H1 (cell line): ENCODE results near the gene DNMT3B. TPM values are rescaled to one million over a fixed set of nuclear protein-coding genes. Genes with fewer than 3 reads are reported as not detected.

Experiments
- CTCF ChIA-PET: fragments of 300-600 bp; sonication (Branson Sonifier 250); formaldehyde crosslinking; loops from one replicate; lab custom pipeline; 2021; ENCODE audit not compliant: partially characterized antibody; lab: Charles Lee
- POLR2A ChIA-PET: fragments of 300-600 bp; sonication (Branson Sonifier 250); formaldehyde crosslinking; loops from one replicate; lab custom pipeline; 2021; ENCODE audit warnings: inconsistent platforms; ENCODE audit not compliant: partially characterized antibody; lab: Charles Lee
- DNase-seq, 2 experiments: peaks; one replicate each; pipeline versions ENCODE4 v3.0.0 to v3.0.0-alpha.2; 2010 to 2022; ENCODE audit warnings: low spot score in 2 of 2, low read depth in 1 of 2, mixed read lengths in 1 of 2
- FAIRE-seq: peaks from 2 replicates; lab custom pipeline; 2011; peaks lifted over from hg19 to GRCh38; lab: Jason Lieb, UNC
- H2AFZ ChIP-seq: 2 replicates; pipeline ENCODE4 v1.8.1; 2012; ENCODE audit warnings: low read length, inconsistent platforms
- H2AK5ac ChIP-seq: 2 replicates; pipeline ENCODE4 v1.6.1; 2013; ENCODE audit warnings: low read depth, low read length
- H2BK120ac ChIP-seq: replicated peaks from 2 replicates; pipeline ENCODE3; 2013; ENCODE audit warnings: low read depth, low read length, inconsistent platforms
- H2BK12ac ChIP-seq: 2 replicates; pipeline ENCODE4 v1.6.1; 2013; ENCODE audit warnings: low read depth, low read length
- H2BK15ac ChIP-seq: 2 replicates; pipeline ENCODE4 v1.6.1; 2013; ENCODE audit warnings: low read length
- H2BK20ac ChIP-seq: 2 replicates; pipeline ENCODE4 v1.6.1; 2013; ENCODE audit warnings: low read length
- H2BK5ac ChIP-seq: 2 replicates; pipeline ENCODE4 v1.6.1; 2013; ENCODE audit warnings: low read depth, low read length
- H3K14ac ChIP-seq: 2 replicates; pipeline ENCODE4 v1.6.1; 2013; ENCODE audit warnings: inconsistent platforms; ENCODE audit not compliant: insufficient read length
- H3K18ac ChIP-seq: 2 replicates; pipeline ENCODE4 v1.6.1; 2013; ENCODE audit warnings: low read length; ENCODE audit errors: extremely low read depth
- H3K23ac ChIP-seq: 2 replicates; pipeline ENCODE4 v1.6.1; 2013; ENCODE audit warnings: inconsistent platforms; ENCODE audit not compliant: insufficient read length
- H3K23me2 ChIP-seq: 2 replicates; pipeline ENCODE4 v1.6.1; 2013; ENCODE audit warnings: low read depth, low read length
- H3K27ac ChIP-seq: 2 replicates; pipeline ENCODE4 v1.6.1; 2011; ENCODE audit warnings: low read depth, low read length, inconsistent platforms
- H3K27me3 ChIP-seq, 4 experiments: replicated peaks in 1 of 4; 1 replicate in 1 of 4; 2 replicates in 3 of 4; pipeline versions ENCODE4 v1.6.1 to v1.8.1; 2011 to 2013; ENCODE audit warnings: low read length in 3 of 4, mild to moderate bottlenecking in 3 of 4, inconsistent platforms in 2 of 4, mixed read lengths in 2 of 4, moderate library complexity in 1 of 4; ENCODE audit not compliant: control insufficient read depth in 3 of 4, insufficient read depth in 3 of 4; ENCODE audit errors: extremely low read depth in 1 of 4
- H3K36me3 ChIP-seq, 4 experiments: 2 replicates each; pipeline versions ENCODE4 v1.6.1 to v1.8.1; 2011 to 2013; ENCODE audit warnings: mild to moderate bottlenecking in 4 of 4, low read length in 3 of 4, moderate library complexity in 2 of 4, control low read depth in 1 of 4, inconsistent platforms in 1 of 4; ENCODE audit not compliant: insufficient read depth in 4 of 4, control insufficient read depth in 2 of 4
- H3K4ac ChIP-seq: replicated peaks from 2 replicates; pipeline ENCODE3; 2013; ENCODE audit warnings: low read length, low read depth, mixed read lengths, inconsistent platforms; ENCODE audit not compliant: insufficient read length
- H3K4me1 ChIP-seq, 4 experiments: replicated peaks in 1 of 4; 1 replicate in 1 of 4; 2 replicates in 3 of 4; pipeline versions ENCODE4 v1.6.1 to v1.8.1; 2011 to 2013; ENCODE audit warnings: low read length in 3 of 4, inconsistent platforms in 2 of 4, mixed read lengths in 1 of 4; ENCODE audit not compliant: insufficient read depth in 4 of 4, control insufficient read depth in 3 of 4
- H3K4me2 ChIP-seq, 2 experiments: 2 replicates each; pipeline versions ENCODE4 v1.6.1 to v1.8.1; 2011 to 2013; ENCODE audit warnings: low read depth in 2 of 2, low read length in 2 of 2, control low read depth in 1 of 2, inconsistent platforms in 1 of 2, mild to moderate bottlenecking in 1 of 2; ENCODE audit not compliant: insufficient read depth in 1 of 2
- H3K4me3 ChIP-seq, 4 experiments: fragments of 200-600, 300-600 bp in 1 of 4; sonication (generic), shearing (Covaris generic), sonication (Bioruptor Twin) in 1 of 4; 2 replicates each; pipeline versions ENCODE4 v1.5.1 to v1.8.1; 2011 to 2016; ENCODE audit warnings: low read length in 4 of 4, low read depth in 3 of 4, control low read depth in 2 of 4, inconsistent platforms in 2 of 4, mild to moderate bottlenecking in 2 of 4, mixed read lengths in 1 of 4, moderate library complexity in 1 of 4; ENCODE audit not compliant: insufficient read depth in 2 of 4; ENCODE audit errors: extremely low read depth in 1 of 4
- H3K56ac ChIP-seq: replicated peaks from 2 replicates; pipeline ENCODE3; 2013; ENCODE audit warnings: low read depth, mild to moderate bottlenecking, mixed read lengths, low read length, inconsistent platforms; ENCODE audit not compliant: insufficient read length
- H3K79me1 ChIP-seq: 2 replicates; pipeline ENCODE4 v1.6.1; 2013; ENCODE audit warnings: low read depth, low read length, control low read depth
- H3K79me2 ChIP-seq, 2 experiments: 2 replicates each; pipeline versions ENCODE4 v1.6.1 to v1.8.1; 2012 to 2013; ENCODE audit warnings: low read length in 2 of 2, mild to moderate bottlenecking in 2 of 2, inconsistent platforms in 1 of 2; ENCODE audit not compliant: insufficient read depth in 2 of 2, control insufficient read depth in 1 of 2
- H3K9ac ChIP-seq, 4 experiments: replicated peaks in 1 of 4; 1 replicate in 1 of 4; 2 replicates in 3 of 4; pipeline versions ENCODE4 v1.6.1 to v1.8.1; 2011 to 2013; ENCODE audit warnings: low read depth in 3 of 4, low read length in 3 of 4, control low read depth in 2 of 4, mild to moderate bottlenecking in 2 of 4, moderate library complexity in 2 of 4, inconsistent platforms in 1 of 4; ENCODE audit errors: extremely low read depth in 1 of 4
- H3K9me3 ChIP-seq, 2 experiments: 2 replicates each; pipeline versions ENCODE4 v1.6.1 to v1.8.1; 2012 to 2013; ENCODE audit warnings: mild to moderate bottlenecking in 2 of 2, moderate library complexity in 2 of 2, control low read depth in 1 of 2, inconsistent platforms in 1 of 2, low read depth in 1 of 2, low read length in 1 of 2, mixed read lengths in 1 of 2; ENCODE audit not compliant: insufficient read depth in 2 of 2
- H4K20me1 ChIP-seq, 2 experiments: replicated peaks in 1 of 2; 2 replicates each; pipeline versions ENCODE3 to v1.8.1; 2011 to 2013; ENCODE audit warnings: inconsistent platforms in 2 of 2, low read length in 2 of 2, mild to moderate bottlenecking in 1 of 2; ENCODE audit not compliant: insufficient read depth in 2 of 2, control insufficient read depth in 1 of 2
- H4K5ac ChIP-seq: 2 replicates; pipeline ENCODE4 v1.6.1; 2013; ENCODE audit warnings: low read length, low read depth, mixed read lengths, inconsistent platforms; ENCODE audit not compliant: insufficient read length
- H4K8ac ChIP-seq: 2 replicates; pipeline ENCODE4 v1.8.0; 2013; ENCODE audit warnings: mild to moderate bottlenecking, moderate library complexity, low read length, inconsistent platforms; ENCODE audit not compliant: insufficient read depth; ENCODE audit errors: extremely low read depth
- H4K91ac ChIP-seq: replicated peaks from 2 replicates; pipeline ENCODE3; 2013; ENCODE audit warnings: low read length, mixed read lengths, inconsistent platforms; ENCODE audit not compliant: insufficient read length
- ATF2 ChIP-seq: IDR thresholded peaks from 2 replicates; pipeline ENCODE4 v1.6.1; 2012; ENCODE audit warnings: low read length, inconsistent platforms
- EGR1 ChIP-seq: IDR thresholded peaks from 2 replicates; pipeline ENCODE4 v1.6.1; 2011; ENCODE audit warnings: low read depth, low read length, borderline replicate concordance
- GTF2F1 ChIP-seq: IDR thresholded peaks from 2 replicates; pipeline ENCODE4 v1.6.1; 2012; ENCODE audit warnings: low read depth, low read length, improper control_type of control experiment, borderline replicate concordance
- MAFK ChIP-seq: IDR thresholded peaks from 2 replicates; pipeline ENCODE4 v1.6.1; 2012; ENCODE audit warnings: low read depth, mild to moderate bottlenecking, improper control_type of control experiment, low read length
- MAX ChIP-seq: IDR thresholded peaks from 2 replicates; pipeline ENCODE4 v1.6.1; 2012; ENCODE audit warnings: inconsistent platforms
- YY1 ChIP-seq: IDR thresholded peaks from 2 replicates; pipeline ENCODE4 v1.6.1; 2011; ENCODE audit warnings: low read depth, mild to moderate bottlenecking, low read length
- ZNF274 ChIP-seq: IDR thresholded peaks from 2 replicates; pipeline ENCODE4 v1.7.0; 2012; ENCODE audit warnings: low read length, borderline replicate concordance; ENCODE audit errors: extremely low read depth
- polyA plus RNA-seq, 7 experiments: library from polyadenylated mRNA; depleted of rRNA in 3 of 7; stranded (reverse) in 5 of 7; unstranded in 2 of 7; fragments of >200 nt in 5 of 7; fragments of 200-250 nt in 2 of 7; gene quantifications; 1 replicate in 5 of 7; 2 replicates in 1 of 7; 4 replicates in 1 of 7; pipeline versions ENCODE4 v1.2.1 to v1.2.3, GENCODE V29; 2011 to 2013; ENCODE audit warnings: missing spikeins in 2 of 7, mixed read lengths in 2 of 7
- total RNA-seq: library from RNA; stranded (reverse); fragmentation: NEBNext Ultra II Directional; extraction: Animal tissue kit (Norgen Biotek cat#: 25700); gene quantifications from 2 replicates; pipeline ENCODE4 v1.2.1, GENCODE V29; 2021

The DNMT3B gene
- total and polyA plus RNA-seq, 2 of the 8 experiments (the other 6 are each of a cell fraction or from before 2014, with no cell fraction given) = 433 to 1,016 TPM

- H2AFZ ChIP-seq = no peak overlapping the region
Measured at GRCh38 chr20:32751293-32751692, 10.9 kb upstream of the DNMT3B start.

More at GRCh38 chr20:32751293-32751692, 10.9 kb upstream of the DNMT3B start:
- H3K36me3 ChIP-seq = no peaks in the 10 kb centered on the region
- no peaks in the 10 kb centered on the region for H3K27me3 ChIP-seq
- peak overlapping the region; percentile 75; the same call in 1 of the 2 replicates for H3K18ac ChIP-seq
- H3K4ac ChIP-seq = peak overlapping the region; percentile 89
- H4K5ac ChIP-seq = peak overlapping the region; percentile 97
- ChIA-PET POLR2A (interaction anchor here (1.3 to 1.6 kb wide), 3 partner anchors 9 to 14 kb away, joined by 7 to 12 read pairs (median 12); partner anchors contain the start of gene DNMT3B), CTCF (interaction anchor here (0.7 kb wide), 1 partner anchor 9 kb away, joined by 3 read pairs; the partner anchor contains the start of gene COMMD7)
- peak overlapping the region; percentile 77 for H3K56ac ChIP-seq
- H2BK15ac ChIP-seq = no peak overlapping the region
- H4K91ac ChIP-seq = peak overlapping the region; percentile 91
- H3K23me2 ChIP-seq = peaks cover 1% of the 10 kb centered on the region; the same call in 1 of the 2 replicates
- no peak for FAIRE-seq
- peak overlapping the region; percentile 100 for H2BK120ac ChIP-seq
- H2BK12ac ChIP-seq = no peak overlapping the region; the same call in 1 of the 2 replicates
- H3K4me2 ChIP-seq = peak overlapping the region; percentile 12 to 52
- H2AK5ac ChIP-seq = no peak overlapping the region
- no peak overlapping the region for H4K8ac ChIP-seq
- no peak overlapping the region; a peak in 1 of 7 replicates for H3K9ac ChIP-seq
- TF ChIP-seq MAX = no peak
- TF ChIP-seq ZNF274 = no peak
- no peak for TF ChIP-seq YY1
- no peak for TF ChIP-seq MAFK
- no peak for TF ChIP-seq GTF2F1
- TF ChIP-seq EGR1 = no peak
- TF ChIP-seq ATF2 = no peak
- TF ChIP-seq, all 59 proteins: peak for 0
- H3K4me3 ChIP-seq = peak overlapping the region in 1 of 4 experiments; percentile 35; a peak in 2 of 8 replicates
- peaks cover 18 to 29% (median 27%) of the 10 kb centered on the region in 4 experiments for H3K4me1 ChIP-seq
- no peaks in the 10 kb centered on the region for H3K9me3 ChIP-seq
- H3K14ac ChIP-seq = no peak overlapping the region
- H4K20me1 ChIP-seq = no peaks in the 10 kb centered on the region
- H2BK5ac ChIP-seq = peak overlapping the region; percentile 98; the same call in 1 of the 2 replicates
- 0 out of 4 replicates have a peak, but pooled peaks cover 0 to 1% of the 10 kb centered on the region in 2 experiments for H3K79me2 ChIP-seq
- H3K23ac ChIP-seq = no peak overlapping the region
- peak overlapping the region; percentile 80 for H3K27ac ChIP-seq
- peak overlapping the region; percentile 93; the same call in 1 of the 2 replicates for H2BK20ac ChIP-seq
- no peak for DNase-seq
- no peaks in the 10 kb centered on the region for H3K79me1 ChIP-seq
